ENCODE measurements around the gene TACC3.

GRCh38 chr4:1754336-1754735 is 33.0 kb downstream of the TACC3 start:
- TF ChIP-seq POLR2A (IDR thresholded peaks at IDR 0.05) (no peak), CTCF (IDR thresholded peaks at IDR 0.05) (no peak)
